ENCODE measurements around the gene NBPF26. TPM values are rescaled to one million over a fixed set of nuclear protein-coding genes. Genes with fewer than 3 reads are reported as not detected.
"Not testable (repeated sequence)": the region's sequence is repeated elsewhere in the genome, so short reads cannot be mapped to it uniquely, and the experiment has no call there.

The NBPF26 gene
- total RNA-seq = 13.9 TPM

GRCh38 chr1:120723715-120724402, at the start of gene NBPF26:
TSS of gene NBPF26 (plus strand) at chr1:120723945.
- DNase-seq (ENCODE audit: low spot score) (peak; percentile 85), ATAC-seq (peak; percentile 97)

- not testable (repeated sequence) for DNase-seq (ENCODE audit: low spot score); ATAC-seq
Measured at GRCh38 chr1:120680106-120680819, 43.5 kb upstream of the NBPF26 start.

DNA sequence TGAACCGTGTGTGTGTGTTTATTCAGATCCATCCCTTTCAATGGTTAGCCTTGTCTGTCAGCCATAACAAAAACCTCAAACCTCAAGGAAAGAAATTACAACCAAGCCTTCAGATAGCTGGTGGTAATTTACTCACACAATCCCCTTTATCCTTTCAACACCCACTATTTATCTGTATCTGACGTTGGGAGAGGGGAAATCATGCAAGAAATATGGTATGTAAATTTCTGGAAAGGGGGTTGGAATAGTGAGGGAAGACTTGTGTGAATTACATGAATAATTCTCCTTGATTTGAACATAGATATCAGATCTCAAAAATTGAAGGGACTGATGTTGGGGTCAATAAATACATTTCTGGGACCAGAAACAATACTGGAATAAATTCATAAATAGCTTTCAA, 42.8 kb upstream of the NBPF26 start:
- not testable (repeated sequence) for DNase-seq (ENCODE audit: low spot score); ATAC-seq

GRCh38 chr1:120684397-120684796, 39.3 kb upstream of the NBPF26 start:
- peak; percentile 99 for ATAC-seq
- DNase-seq (ENCODE audit: low spot score) = not testable (repeated sequence)

DNA sequence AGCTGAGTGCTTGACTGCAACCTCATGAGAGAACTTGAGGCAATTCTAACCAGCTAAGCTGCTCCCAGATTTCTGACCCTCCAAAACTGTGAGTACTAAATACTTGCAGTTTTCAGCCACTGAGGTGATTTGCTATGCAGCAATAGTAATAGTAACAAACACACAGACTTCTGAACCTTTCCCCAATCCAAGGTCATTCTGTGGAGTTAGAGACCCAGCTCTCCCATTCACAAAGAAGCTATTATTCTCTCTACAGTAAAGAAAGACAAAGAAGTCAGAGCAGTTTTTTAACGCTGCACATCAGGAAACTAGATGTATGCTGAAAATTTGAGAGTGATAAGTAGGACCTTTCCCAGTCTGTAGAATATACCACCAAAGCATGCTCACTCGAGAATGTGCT, 38.1 kb upstream of the NBPF26 start:
- not testable (repeated sequence) for DNase-seq (ENCODE audit: low spot score); ATAC-seq

GRCh38 chr1:120687250-120687649, 36.5 kb upstream of the NBPF26 start:
- ATAC-seq = peak; percentile 32
- not testable (repeated sequence) for DNase-seq (ENCODE audit: low spot score)

DNA sequence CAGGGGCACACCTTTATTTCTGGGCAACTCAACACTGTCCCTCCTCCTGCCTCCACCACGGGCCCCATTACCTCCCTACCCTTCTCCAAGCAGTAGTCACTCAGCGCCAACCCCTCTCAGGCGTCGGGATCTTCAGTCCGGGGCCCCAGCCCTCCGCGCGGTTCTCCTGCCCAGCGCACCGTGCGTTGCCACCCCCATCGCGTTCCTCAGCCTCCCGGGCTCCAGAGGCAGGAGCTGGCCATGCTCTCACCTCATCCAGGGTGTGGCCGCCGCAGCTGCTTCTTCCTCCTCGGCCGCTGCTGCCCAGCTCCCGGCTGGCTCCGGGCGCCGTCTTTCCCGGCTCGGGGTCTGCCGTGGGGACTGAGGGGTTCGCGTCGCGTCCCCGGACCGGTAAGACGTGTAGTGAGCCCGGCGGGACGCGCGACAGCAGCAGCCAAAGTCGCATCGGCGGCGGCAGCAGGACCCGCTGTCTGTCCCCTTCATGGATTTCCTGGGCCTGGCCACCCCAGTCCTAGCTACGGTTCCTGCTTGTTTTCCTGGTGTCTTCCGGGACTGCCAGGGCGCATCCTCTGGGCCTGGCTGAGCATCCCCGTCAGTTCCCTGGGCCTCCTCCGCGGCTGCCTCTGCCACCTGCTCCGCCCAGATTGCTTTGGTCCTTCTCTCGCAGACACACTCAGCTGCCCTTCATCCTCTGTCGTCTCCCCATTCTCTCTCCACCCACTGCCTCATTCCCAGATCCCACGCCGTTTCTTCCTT, 22.8 kb upstream of the NBPF26 start:
- DNase-seq (ENCODE audit: low spot score) = not testable (repeated sequence)
- ATAC-seq = peak; percentile 45

GRCh38 chr1:120723358-120723714, 409 bp upstream of the NBPF26 start:
- not testable (repeated sequence) for DNase-seq (ENCODE audit: low spot score)
- ATAC-seq = peak; percentile 80

- not testable (repeated sequence) for ATAC-seq
- DNase-seq (ENCODE audit: low spot score) = peak; percentile 42
Measured at GRCh38 chr1:120724507-120724906, 762 bp downstream of the NBPF26 start.

DNA sequence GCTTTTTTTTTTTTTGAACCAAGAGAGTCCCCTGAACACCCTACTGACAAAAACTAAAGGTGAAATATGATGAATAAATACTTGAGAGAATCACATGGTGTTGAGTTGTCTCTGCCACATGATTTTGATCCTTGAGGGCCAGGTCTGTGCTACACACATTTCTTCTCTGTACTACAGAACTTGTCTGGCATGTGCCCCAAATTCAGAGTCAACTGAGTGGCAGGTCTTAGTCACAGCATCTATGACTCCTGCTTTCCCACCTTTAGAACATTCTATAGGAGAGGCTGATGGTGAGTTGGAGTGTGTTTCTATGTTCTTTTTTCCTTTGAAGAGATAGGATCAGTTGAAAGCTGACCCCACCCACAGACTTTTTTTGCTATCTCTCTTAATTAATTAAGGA, 5.1 kb downstream of the NBPF26 start:
- not testable (repeated sequence) for DNase-seq (ENCODE audit: low spot score); ATAC-seq

DNA sequence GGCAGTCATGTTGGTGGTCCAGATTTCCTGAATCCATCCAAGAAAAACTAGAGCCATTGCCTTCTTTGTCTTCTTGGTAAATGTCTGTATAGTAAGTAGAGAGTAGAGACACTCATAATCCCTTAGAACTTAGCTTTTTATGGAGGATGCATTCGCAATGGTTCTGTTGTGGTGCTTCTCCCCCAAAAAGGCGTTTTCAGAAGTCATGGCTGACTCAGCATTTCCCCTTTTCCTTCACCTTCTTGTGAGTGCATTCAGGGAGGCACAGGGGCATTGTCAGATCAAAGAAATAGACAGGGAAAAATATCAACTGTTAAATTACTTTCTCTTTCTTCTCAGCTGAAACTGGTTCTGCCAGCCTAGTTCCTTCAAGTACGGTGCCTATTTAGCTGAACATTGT, 45.3 kb downstream of the NBPF26 start:
- not testable (repeated sequence) for DNase-seq (ENCODE audit: low spot score); ATAC-seq

- peak; percentile 44 for DNase-seq (ENCODE audit: low spot score)
- not testable (repeated sequence) for ATAC-seq
Measured at GRCh38 chr1:120805452-120805851, 81.7 kb downstream of the NBPF26 start.

DNA sequence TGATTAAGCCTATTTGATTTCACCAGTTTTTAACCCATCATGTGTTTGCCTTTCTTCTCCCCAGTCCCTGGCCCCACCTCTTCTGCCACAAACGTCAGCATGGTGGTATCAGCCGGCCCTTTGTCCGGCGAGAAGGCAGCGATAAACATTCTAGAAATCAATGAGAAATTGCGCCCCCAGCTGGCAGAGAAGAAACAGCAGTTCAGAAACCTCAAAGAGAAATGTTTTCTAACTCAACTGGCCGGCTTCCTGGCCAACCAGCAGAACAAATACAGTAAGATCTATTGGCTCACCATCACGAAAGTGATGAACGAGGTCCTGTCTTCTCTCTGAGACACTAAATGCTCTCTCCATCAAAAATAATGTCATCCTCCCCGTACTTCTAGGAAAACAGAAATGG, 88.1 kb downstream of the NBPF26 start:
- peak; percentile 55 for DNase-seq (ENCODE audit: low spot score)
- ATAC-seq = not testable (repeated sequence)

DNA sequence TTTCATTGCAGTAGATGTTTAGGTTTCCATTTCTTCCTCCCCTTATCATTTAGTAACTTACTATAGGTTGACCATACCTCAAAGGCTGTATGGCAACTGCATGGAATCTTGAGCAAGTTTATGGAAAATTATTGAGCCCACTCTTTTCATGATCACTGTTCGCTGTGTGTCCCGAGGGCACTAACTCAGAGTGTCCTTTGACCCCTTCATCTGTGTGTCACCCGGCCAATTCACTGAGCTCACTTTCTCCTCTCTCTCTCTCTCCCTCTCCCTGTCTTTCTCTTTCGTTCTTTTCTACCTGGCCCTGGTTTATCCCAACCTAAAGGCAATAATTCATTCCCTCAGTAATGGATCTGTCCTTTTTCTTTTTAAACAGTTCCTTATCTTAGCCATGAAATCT, 101.3 kb downstream of the NBPF26 start:
- ATAC-seq (peak; percentile 64), DNase-seq (ENCODE audit: low spot score) (peak; percentile 49)

DNA sequence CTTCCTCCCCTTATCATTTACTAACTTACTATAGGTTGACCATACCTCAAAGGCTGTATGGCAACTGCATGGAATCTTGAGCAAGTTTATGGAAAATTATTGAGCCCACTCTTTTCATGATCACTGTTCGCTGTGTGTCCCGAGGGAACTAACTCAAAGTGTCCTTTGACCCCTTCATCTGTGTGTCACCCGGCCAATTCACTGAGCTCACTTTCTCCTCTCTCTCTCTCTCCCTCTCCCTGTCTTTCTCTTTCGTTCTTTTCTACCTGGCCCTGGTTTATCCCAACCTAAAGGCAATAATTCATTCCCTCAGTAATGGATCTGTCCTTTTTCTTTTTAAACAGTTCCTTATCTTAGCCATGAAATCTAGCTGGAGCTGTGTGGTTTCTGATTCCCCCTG, 102.9 kb downstream of the NBPF26 start:
- DNase-seq (ENCODE audit: low spot score) = not testable (repeated sequence)
- ATAC-seq = peak; percentile 54

- not testable (repeated sequence) for ATAC-seq
- peak; percentile 78 for DNase-seq (ENCODE audit: low spot score)
Measured at GRCh38 chr1:120844186-120844944, 120.6 kb downstream of the NBPF26 start.

DNA sequence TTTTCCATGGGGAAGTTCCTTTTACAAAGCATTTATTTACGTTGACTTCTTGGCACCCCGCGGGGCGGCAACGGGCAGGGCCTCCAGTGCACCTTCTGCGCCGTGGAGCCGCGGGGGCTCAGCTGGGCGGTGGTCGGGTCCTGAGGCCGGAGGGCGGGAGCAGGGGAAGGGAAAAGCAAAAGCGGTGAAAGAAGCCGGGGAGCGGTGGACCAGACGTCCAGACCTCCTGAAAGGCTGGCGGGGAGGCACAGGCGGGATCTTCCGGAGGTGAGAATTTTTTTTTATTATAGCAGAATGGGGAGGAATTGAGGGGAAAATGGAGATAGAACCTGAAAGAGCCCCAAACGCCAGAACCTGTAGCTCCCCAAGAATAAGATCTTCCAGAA, 121.2 kb downstream of the NBPF26 start:
- not testable (repeated sequence) for ATAC-seq; DNase-seq (ENCODE audit: low spot score)

GRCh38 chr1:120849400-120850286, 125.9 kb downstream of the NBPF26 start:
- ATAC-seq = peak; percentile 56
- DNase-seq (ENCODE audit: low spot score) = peak; percentile 48

DNA sequence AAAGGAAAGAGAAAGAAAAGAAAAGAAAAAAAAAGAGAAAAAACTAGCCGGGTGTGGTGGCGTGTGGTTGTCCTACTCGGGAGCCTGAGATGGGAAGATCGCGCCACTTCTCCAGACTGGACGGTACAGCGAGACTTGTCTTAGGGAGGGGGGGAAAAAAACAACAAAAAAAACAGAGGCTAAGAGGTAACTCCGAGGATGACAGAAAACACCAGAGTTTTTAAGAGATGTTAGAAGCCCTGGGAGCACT, 126.5 kb downstream of the NBPF26 start:
- ATAC-seq; DNase-seq (ENCODE audit: low spot score): not testable (repeated sequence)
